MCF 10A (cell line): ENCODE measurements around the gene HNRNPA1. TPM values are rescaled to one million over a fixed set of nuclear protein-coding genes. Genes with fewer than 3 reads are reported as not detected.

ENCODE experiments used
- BruUV-seq: library from RNA; stranded (reverse); fragments of 400-500 nt; replicated peaks from 2 replicates; lab custom pipeline; 2021; lab: Mats Ljungman, UMichigan
- CTCF ChIA-PET: fragments of 300-600 bp; sonication (Branson Sonifier 250); formaldehyde crosslinking; extraction: SDS; loops from one replicate; lab custom pipeline; 2021; ENCODE audit warnings: antibody characterized with exemption, inconsistent platforms; lab: Yijun Ruan, JAX
- POLR2A ChIA-PET: fragments of 300-600, 350-650 bp; sonication (Branson Sonifier 250); formaldehyde crosslinking; extraction: SDS; loops from one replicate; lab custom pipeline; 2020; ENCODE audit warnings: antibody characterized with exemption, inconsistent platforms; lab: Yijun Ruan, JAX
- DNase-seq: peaks from one replicate; pipeline ENCODE4 v3.0.0-alpha.2; 2018; ENCODE audit not compliant: unreplicated experiment
- H3K27ac Mint-ChIP-seq: one replicate; pipeline ENCODE4 v1.8.0; 2022; ENCODE audit warnings: mild to moderate bottlenecking, low read depth, mixed read lengths; ENCODE audit not compliant: unreplicated experiment
- H3K27me3 Mint-ChIP-seq: one replicate; pipeline ENCODE4 v1.8.0; 2022; ENCODE audit warnings: mixed read lengths; ENCODE audit not compliant: insufficient read depth, unreplicated experiment
- H3K36me3 Mint-ChIP-seq: one replicate; pipeline ENCODE4 v1.8.0; 2022; ENCODE audit warnings: mild to moderate bottlenecking, moderate library complexity, mixed read lengths; ENCODE audit not compliant: insufficient read depth, unreplicated experiment
- H3K4me1 Mint-ChIP-seq: one replicate; pipeline ENCODE4 v1.8.0; 2022; ENCODE audit warnings: mixed read lengths; ENCODE audit not compliant: insufficient read depth, unreplicated experiment
- H3K4me3 Mint-ChIP-seq: one replicate; pipeline ENCODE4 v1.8.0; 2022; ENCODE audit warnings: mild to moderate bottlenecking, moderate library complexity, mixed read lengths; ENCODE audit not compliant: unreplicated experiment
- H3K9me3 Mint-ChIP-seq: one replicate; pipeline ENCODE4 v1.8.0; 2022; ENCODE audit warnings: mixed read lengths; ENCODE audit not compliant: unreplicated experiment
- intact Hi-C: fragments of 100-400 bp; cut with micrococcal nuclease; formaldehyde crosslinking; loops from 2 replicates; pipeline ENCODE4 v1.14.1; 2022
- total RNA-seq: library from RNA; stranded (reverse); gene quantifications from 2 replicates; pipeline ENCODE4 v1.2.3, GENCODE V29; 2022
- TF ChIP-seq, protein P1 (sequence below): fragments of 200-600 bp; IDR thresholded peaks from one replicate; pipeline ENCODE4 v1.8.0; 2022; ENCODE audit warnings: antibody characterized with exemption, mild to moderate bottlenecking; ENCODE audit not compliant: unreplicated experiment

HNRNPA1 gene
- total RNA-seq, 1 experiment from 2014 or later = 1,435 TPM

DNA sequence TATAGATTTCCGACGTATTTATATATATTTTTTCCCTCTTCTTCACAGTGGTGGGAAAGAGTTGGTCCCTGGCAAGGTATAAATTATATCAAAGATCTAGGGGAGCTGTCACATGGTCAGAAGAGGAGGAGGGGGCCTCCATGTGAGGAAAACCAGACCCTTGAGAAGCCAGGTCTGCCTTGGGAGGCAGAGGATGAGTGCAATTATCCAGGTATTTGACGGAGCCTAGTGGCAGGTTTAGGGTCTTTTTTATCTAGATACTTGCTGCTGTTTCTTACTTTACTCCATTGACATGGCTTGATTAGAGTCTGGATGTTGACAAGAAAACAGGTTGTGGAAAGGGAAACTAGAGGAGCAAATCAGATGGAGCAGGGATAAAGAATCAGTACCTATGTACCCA, 49.9 kb downstream of the HNRNPA1 start:
- POLR2A ChIA-PET = interaction anchor here (0.6 to 4.7 kb wide), 3 partner anchors 28 to 639 kb away, joined by 3 to 36 read pairs (median 3); partner anchors contain the start of genes CBX5 and HNRNPA1
- Mint-ChIP-seq H3K9me3 (no peaks in the 10 kb centered on the region), H3K4me1 (peaks cover 30% of the 10 kb centered on the region), H3K27me3 (no peaks in the 10 kb centered on the region), H3K27ac (no peak overlapping the region), H3K36me3 (peaks cover 45% of the 10 kb centered on the region), H3K4me3 (no peak overlapping the region)
- TF ChIP-seq, protein P1, sequence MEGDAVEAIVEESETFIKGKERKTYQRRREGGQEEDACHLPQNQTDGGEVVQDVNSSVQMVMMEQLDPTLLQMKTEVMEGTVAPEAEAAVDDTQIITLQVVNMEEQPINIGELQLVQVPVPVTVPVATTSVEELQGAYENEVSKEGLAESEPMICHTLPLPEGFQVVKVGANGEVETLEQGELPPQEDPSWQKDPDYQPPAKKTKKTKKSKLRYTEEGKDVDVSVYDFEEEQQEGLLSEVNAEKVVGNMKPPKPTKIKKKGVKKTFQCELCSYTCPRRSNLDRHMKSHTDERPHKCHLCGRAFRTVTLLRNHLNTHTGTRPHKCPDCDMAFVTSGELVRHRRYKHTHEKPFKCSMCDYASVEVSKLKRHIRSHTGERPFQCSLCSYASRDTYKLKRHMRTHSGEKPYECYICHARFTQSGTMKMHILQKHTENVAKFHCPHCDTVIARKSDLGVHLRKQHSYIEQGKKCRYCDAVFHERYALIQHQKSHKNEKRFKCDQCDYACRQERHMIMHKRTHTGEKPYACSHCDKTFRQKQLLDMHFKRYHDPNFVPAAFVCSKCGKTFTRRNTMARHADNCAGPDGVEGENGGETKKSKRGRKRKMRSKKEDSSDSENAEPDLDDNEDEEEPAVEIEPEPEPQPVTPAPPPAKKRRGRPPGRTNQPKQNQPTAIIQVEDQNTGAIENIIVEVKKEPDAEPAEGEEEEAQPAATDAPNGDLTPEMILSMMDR = no peak
- no TSS peak for BruUV-seq
- CTCF ChIA-PET = interaction anchor here (0.6 to 2.1 kb wide), 4 partner anchors 30 to 307 kb away, joined by 3 to 6 read pairs (median 4); no protein-coding TSS in a partner anchor
- no peak for DNase-seq
- intact Hi-C loops = no loop called here

DNA sequence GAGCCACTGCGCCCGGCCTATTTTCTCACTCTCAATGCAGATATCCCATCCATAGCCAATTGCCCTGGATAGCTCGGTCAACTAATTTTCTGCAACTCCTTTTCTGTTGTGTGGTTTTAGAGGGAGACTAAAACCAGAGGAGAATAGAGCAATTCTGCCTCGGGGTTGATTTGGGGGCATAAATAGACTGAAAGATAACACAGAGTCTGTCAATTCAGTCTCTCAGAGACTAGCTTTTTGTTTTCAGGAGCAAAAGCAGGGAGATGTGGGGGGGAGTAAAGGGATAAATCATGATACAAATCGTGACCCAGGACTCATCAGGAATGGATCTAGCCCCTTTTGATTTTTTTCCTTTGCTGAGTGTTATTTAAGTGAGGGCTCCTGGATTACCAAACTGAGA, 50.9 kb downstream of the HNRNPA1 start:
- CTCF ChIA-PET = interaction anchor here (0.6 to 6.4 kb wide), 4 partner anchors 12 to 122 kb away, joined by 3 to 46 read pairs (median 5); no protein-coding TSS in a partner anchor
- no peak overlapping the region for H3K27ac Mint-ChIP-seq

DNA sequence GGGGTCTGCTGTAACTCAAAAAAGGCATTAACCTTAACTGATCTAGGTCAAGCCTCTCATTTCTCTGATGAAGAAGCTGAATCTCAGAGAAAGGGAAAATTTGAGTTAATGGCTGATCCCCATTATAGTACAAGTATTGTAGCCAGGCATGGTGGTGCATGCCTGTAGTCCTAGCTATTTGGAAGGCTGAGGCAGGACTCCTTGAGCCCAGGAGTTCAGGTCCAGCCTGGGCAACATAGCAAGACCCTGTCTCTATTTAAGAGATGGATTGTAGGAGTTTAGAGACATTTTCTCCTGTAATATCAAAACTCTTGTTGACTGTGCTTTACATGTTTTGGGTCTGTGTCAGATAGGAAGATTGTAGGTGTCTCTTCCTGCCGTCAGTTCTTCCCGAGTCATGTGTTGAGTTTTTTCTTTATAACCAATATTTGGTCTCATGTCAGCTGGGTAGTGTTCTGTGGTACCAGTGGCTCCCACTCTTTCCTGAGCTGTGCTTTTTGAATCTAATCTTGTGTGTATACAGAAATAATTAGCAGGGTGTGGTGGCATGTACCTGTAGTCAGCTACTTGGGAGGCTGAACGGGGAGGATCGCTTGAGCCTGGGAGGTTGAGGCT, 53.0 kb downstream of the HNRNPA1 start:
- intact Hi-C loops = no loop called here
- H3K4me3 Mint-ChIP-seq = no peak overlapping the region
- no peak overlapping the region for H3K27ac Mint-ChIP-seq
- ChIA-PET POLR2A (interaction anchor here (1.1 to 3.0 kb wide), 3 partner anchors 8 to 53 kb away, joined by 4 to 12 read pairs (median 8); partner anchors contain the start of genes CBX5, COPZ1 and HNRNPA1), CTCF (interaction anchor here (0.5 to 6.4 kb wide), 15 partner anchors 9 to 119 kb away, joined by 3 to 46 read pairs (median 5); partner anchors contain the start of gene COPZ1)
- peaks cover 28% of the 10 kb centered on the region for H3K4me1 Mint-ChIP-seq
- H3K27me3 Mint-ChIP-seq = no peaks in the 10 kb centered on the region
- H3K36me3 Mint-ChIP-seq = peaks cover 38% of the 10 kb centered on the region
- no peaks in the 10 kb centered on the region for H3K9me3 Mint-ChIP-seq
- no TSS peak for BruUV-seq
- TF ChIP-seq, protein P1 = no peak
- DNase-seq = no peak

More for the DNA sequence above, 50.9 kb downstream of the HNRNPA1 start:
- Mint-ChIP-seq H3K27me3 (no peaks in the 10 kb centered on the region), H3K36me3 (peaks cover 45% of the 10 kb centered on the region), H3K9me3 (no peaks in the 10 kb centered on the region), H3K4me1 (peaks cover 30% of the 10 kb centered on the region), H3K4me3 (no peak overlapping the region)
- no peak for DNase-seq
- intact Hi-C loops = no loop called here
- POLR2A ChIA-PET = no interaction called here
- BruUV-seq = no TSS peak
- TF ChIP-seq, protein P1 = no peak

Other genes with a start within 250 kb of the HNRNPA1 start
- 0.74 TPM in 1 of 2 replicates, not detected in the other for gene HOXC5, start 247.7 kb upstream of the HNRNPA1 start, total RNA-seq
- 1.7 and 1.8 TPM in 2 replicates for gene HOXC4, start 226.9 kb upstream of the HNRNPA1 start, total RNA-seq
- gene SMUG1, start 91.7 kb upstream of the HNRNPA1 start, total RNA-seq = 42.6 and 52.8 TPM in 2 replicates
- gene CBX5, start 604 bp upstream of the HNRNPA1 start, total RNA-seq = 109 and 112 TPM in 2 replicates
- gene NFE2, start 20.3 kb downstream of the HNRNPA1 start, total RNA-seq = 0.40 and 0.64 TPM in 2 replicates
- gene COPZ1, start 44.4 kb downstream of the HNRNPA1 start, total RNA-seq = 207 and 299 TPM in 2 replicates
- gene GPR84, start 83.8 kb downstream of the HNRNPA1 start, total RNA-seq = 0.17 TPM in 1 of 2 replicates, not detected in the other
- gene ZNF385A, start 104.0 kb downstream of the HNRNPA1 start, total RNA-seq = 8.3 and 9.0 TPM in 2 replicates
- gene ITGA5, start 138.5 kb downstream of the HNRNPA1 start, total RNA-seq = 110 and 184 TPM in 2 replicates
- gene GTSF1, start 192.9 kb downstream of the HNRNPA1 start, total RNA-seq = not detected in 2 replicates
- not detected in 2 replicates for gene NCKAP1L, start 217.0 kb downstream of the HNRNPA1 start, total RNA-seq